ENCODE measurements around the gene TSPO.

The TSPO gene

DNA sequence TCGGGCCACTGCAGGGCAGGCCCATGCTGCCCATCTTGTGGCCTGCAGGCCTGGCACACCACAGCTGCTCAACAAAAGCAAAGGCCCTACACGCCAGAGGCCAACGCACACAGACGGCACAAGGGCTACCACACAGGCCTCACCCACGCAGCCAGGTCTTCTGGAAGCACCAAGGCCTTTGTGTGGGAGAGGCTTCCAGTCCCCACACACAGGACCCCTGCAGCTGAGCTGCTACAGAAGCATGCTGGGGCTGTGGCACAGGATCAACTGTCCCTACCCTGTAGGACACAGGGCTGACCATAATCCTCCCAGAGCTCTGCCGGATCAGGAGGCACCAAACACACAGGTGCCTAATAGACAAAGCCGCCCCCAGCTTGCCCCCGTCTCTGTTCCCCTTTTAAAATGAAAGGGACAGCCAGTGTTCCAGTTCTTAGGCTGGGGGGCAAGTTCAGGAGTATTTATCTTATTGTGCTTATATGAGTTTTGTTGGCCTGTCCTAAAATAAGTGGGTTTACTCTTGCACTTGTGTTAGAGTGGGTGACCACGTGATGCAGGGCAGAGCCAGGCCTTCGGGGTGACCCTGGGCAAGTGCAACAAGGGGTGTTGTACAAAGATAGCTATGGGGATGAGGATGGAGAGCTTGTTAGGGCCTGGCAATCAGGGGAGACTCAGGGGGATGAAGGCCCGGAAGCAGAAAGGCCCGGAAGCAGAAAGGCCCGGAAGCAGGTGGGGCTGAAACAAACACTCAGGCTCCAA is 30.1 kb downstream of the TSPO start:
- no peaks in the 10 kb centered on the region for H3F3A ChIP-seq (ENCODE audit: insufficient read depth, low read length)
- no peak overlapping the region for H3K4me2 ChIP-seq (ENCODE audit: low read length)
- no peak overlapping the region for H3K4me3 ChIP-seq (ENCODE audit: low read depth, low read length, poor library complexity, severe bottlenecking)
- H3K27me3 ChIP-seq (ENCODE audit: insufficient read depth, low read length) = no peaks in the 10 kb centered on the region
- no peak overlapping the region for H3K27ac ChIP-seq (ENCODE audit: low read depth, low read length, poor library complexity, severe bottlenecking)
- no peaks in the 10 kb centered on the region for H3K9me2 ChIP-seq (ENCODE audit: low read depth, low read length)
- H3K4me1 ChIP-seq (ENCODE audit: insufficient read depth, low read length, severe bottlenecking) = peaks cover 8% of the 10 kb centered on the region
- no peak overlapping the region for H3K9ac ChIP-seq (ENCODE audit: low read length)
- no peaks in the 10 kb centered on the region for H3K9me3 ChIP-seq (ENCODE audit: low read length)
- H2AFZ ChIP-seq (ENCODE audit: low read length) = no peak overlapping the region
- no peaks in the 10 kb centered on the region for H4K20me1 ChIP-seq (ENCODE audit: insufficient read depth, low read length)
- peaks cover 10% of the 10 kb centered on the region for H3K79me2 ChIP-seq (ENCODE audit: insufficient read depth, low read length)
- H3K36me3 ChIP-seq (ENCODE audit: insufficient read depth, low read length) = peaks cover 75% of the 10 kb centered on the region
- TF ChIP-seq, protein P1, sequence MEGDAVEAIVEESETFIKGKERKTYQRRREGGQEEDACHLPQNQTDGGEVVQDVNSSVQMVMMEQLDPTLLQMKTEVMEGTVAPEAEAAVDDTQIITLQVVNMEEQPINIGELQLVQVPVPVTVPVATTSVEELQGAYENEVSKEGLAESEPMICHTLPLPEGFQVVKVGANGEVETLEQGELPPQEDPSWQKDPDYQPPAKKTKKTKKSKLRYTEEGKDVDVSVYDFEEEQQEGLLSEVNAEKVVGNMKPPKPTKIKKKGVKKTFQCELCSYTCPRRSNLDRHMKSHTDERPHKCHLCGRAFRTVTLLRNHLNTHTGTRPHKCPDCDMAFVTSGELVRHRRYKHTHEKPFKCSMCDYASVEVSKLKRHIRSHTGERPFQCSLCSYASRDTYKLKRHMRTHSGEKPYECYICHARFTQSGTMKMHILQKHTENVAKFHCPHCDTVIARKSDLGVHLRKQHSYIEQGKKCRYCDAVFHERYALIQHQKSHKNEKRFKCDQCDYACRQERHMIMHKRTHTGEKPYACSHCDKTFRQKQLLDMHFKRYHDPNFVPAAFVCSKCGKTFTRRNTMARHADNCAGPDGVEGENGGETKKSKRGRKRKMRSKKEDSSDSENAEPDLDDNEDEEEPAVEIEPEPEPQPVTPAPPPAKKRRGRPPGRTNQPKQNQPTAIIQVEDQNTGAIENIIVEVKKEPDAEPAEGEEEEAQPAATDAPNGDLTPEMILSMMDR (IDR thresholded peaks at IDR 0.05; ENCODE audit: low read length) = no peak

- H3K4me3 ChIP-seq (ENCODE audit: low read depth, low read length, poor library complexity, severe bottlenecking) = no peak overlapping the region
- no peaks in the 10 kb centered on the region for H3K9me2 ChIP-seq (ENCODE audit: low read depth, low read length)
- H3K9ac ChIP-seq (ENCODE audit: low read length) = no peak overlapping the region
- no peaks in the 10 kb centered on the region for H3K9me3 ChIP-seq (ENCODE audit: low read length)
- no peak for TF ChIP-seq EZH2 (IDR thresholded peaks at IDR 0.05; ENCODE audit: borderline replicate concordance, low read length)
- TF ChIP-seq, protein P1 (IDR thresholded peaks at IDR 0.05; ENCODE audit: low read length) = no peak
- H3K79me2 ChIP-seq (ENCODE audit: insufficient read depth, low read length) = peaks cover 10% of the 10 kb centered on the region
- no peak overlapping the region for H2AFZ ChIP-seq (ENCODE audit: low read length)
- no peak overlapping the region for H3K27ac ChIP-seq (ENCODE audit: low read depth, low read length, poor library complexity, severe bottlenecking)
- peaks cover 70% of the 10 kb centered on the region for H3K36me3 ChIP-seq (ENCODE audit: insufficient read depth, low read length)
- no peaks in the 10 kb centered on the region for H3F3A ChIP-seq (ENCODE audit: insufficient read depth, low read length)
- H3K4me1 ChIP-seq (ENCODE audit: insufficient read depth, low read length, severe bottlenecking) = peaks cover 8% of the 10 kb centered on the region
- no peak overlapping the region for H3K4me2 ChIP-seq (ENCODE audit: low read length)
- H3K27me3 ChIP-seq (ENCODE audit: insufficient read depth, low read length) = no peaks in the 10 kb centered on the region
- H4K20me1 ChIP-seq (ENCODE audit: insufficient read depth, low read length) = no peaks in the 10 kb centered on the region
Observed at GRCh38 chr22:43182118-43182517, 30.8 kb downstream of the TSPO start.

DNA sequence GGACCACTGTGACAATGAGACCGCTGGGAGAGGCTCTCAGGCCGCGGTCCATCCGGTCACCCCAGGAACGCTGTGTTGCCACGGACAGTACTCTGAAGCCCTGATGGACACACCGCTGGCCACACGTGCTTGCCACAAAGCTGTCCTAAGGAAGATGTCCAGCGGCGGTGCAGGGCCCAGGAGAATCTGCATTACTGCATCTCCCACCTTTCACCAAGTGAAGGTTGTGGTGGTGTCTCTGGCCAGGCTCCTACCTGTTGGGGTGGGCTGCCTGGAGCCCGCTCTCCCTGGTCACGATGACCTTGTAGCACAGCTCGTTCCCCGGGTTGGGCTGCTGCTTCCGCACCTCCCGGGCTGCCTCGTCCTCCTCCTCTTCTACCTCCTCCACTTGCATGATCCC is 31.4 kb downstream of the TSPO start:
- no peak overlapping the region for H3K27ac ChIP-seq (ENCODE audit: low read depth, low read length, poor library complexity, severe bottlenecking)
- no peaks in the 10 kb centered on the region for H3K27me3 ChIP-seq (ENCODE audit: insufficient read depth, low read length)
- peaks cover 10% of the 10 kb centered on the region for H3K79me2 ChIP-seq (ENCODE audit: insufficient read depth, low read length)
- no peak for TF ChIP-seq EZH2 (IDR thresholded peaks at IDR 0.05; ENCODE audit: borderline replicate concordance, low read length)
- TF ChIP-seq, protein P1 (IDR thresholded peaks at IDR 0.05; ENCODE audit: low read length) = no peak
- no peak overlapping the region for H3K4me3 ChIP-seq (ENCODE audit: low read depth, low read length, poor library complexity, severe bottlenecking)
- H3K9me3 ChIP-seq (ENCODE audit: low read length) = no peaks in the 10 kb centered on the region
- H3K36me3 ChIP-seq (ENCODE audit: insufficient read depth, low read length) = peaks cover 65% of the 10 kb centered on the region
- no peak overlapping the region for H2AFZ ChIP-seq (ENCODE audit: low read length)
- H4K20me1 ChIP-seq (ENCODE audit: insufficient read depth, low read length) = no peaks in the 10 kb centered on the region
- H3K4me1 ChIP-seq (ENCODE audit: insufficient read depth, low read length, severe bottlenecking) = peaks cover 9% of the 10 kb centered on the region
- H3F3A ChIP-seq (ENCODE audit: insufficient read depth, low read length) = no peaks in the 10 kb centered on the region
- no peak overlapping the region for H3K4me2 ChIP-seq (ENCODE audit: low read length)
- no peaks in the 10 kb centered on the region for H3K9me2 ChIP-seq (ENCODE audit: low read depth, low read length)
- no peak overlapping the region for H3K9ac ChIP-seq (ENCODE audit: low read length)

Data from OCI-LY1 (cell line).